ENCODE measurements around the gene FOXF2. TPM values are rescaled to one million over a fixed set of nuclear protein-coding genes. Genes with fewer than 3 reads are reported as not detected.

Gene FOXF2
- total and polyA plus RNA-seq, 7 donors, result 3.5 to 37.8 (median 18.2) TPM

- H3K4me3 ChIP-seq, result no peak overlapping the region
- peaks cover 0 to 7% (median 6%) of the 10 kb centered on the region in 4 donors for H3K4me1 ChIP-seq
- DNase-seq, result no peak
- intact Hi-C loops (cut with DNase I), result loop anchor here (5.0 kb wide), 1 partner anchor 641 kb away; no protein-coding TSS in a partner anchor
- no peaks in the 10 kb centered on the region for H3K36me3 ChIP-seq
- 61 to 72% methylated on average over 12 of the region's 12 CpGs for WGBS, 2 donors
- peaks cover 0 to 19% (median 0%) of the 10 kb centered on the region in 3 donors for H3K27me3 ChIP-seq
- H3K27ac ChIP-seq, result no peak overlapping the region
- no peaks in the 10 kb centered on the region for H3K9me3 ChIP-seq
- TF ChIP-seq POLR2A (IDR thresholded peaks at IDR 0.05), result no peak
- no peak for TF ChIP-seq EP300 (IDR thresholded peaks at IDR 0.05)
- TF ChIP-seq CTCF (IDR thresholded peaks at IDR 0.05), result no peak
- no peak for TF ChIP-seq POLR2AphosphoS5 (IDR thresholded peaks at IDR 0.05)
Observed at GRCh38 chr6:1438471-1438881, 49.1 kb downstream of the FOXF2 start.

GRCh38 chr6:1439349-1439748 is 50.0 kb downstream of the FOXF2 start:
- intact Hi-C loops (cut with DNase I), result loop anchor here (5.0 kb wide), 1 partner anchor 642 kb away; no protein-coding TSS in a partner anchor
- TF ChIP-seq POLR2AphosphoS5 (IDR thresholded peaks at IDR 0.05), result no peak
- TF ChIP-seq POLR2A (IDR thresholded peaks at IDR 0.05), result no peak
- H3K36me3 ChIP-seq, result no peaks in the 10 kb centered on the region
- WGBS, 2 donors, result 69 to 82% methylated on average over 10 of the region's 10 CpGs
- no peak for DNase-seq
- no peak overlapping the region for H3K4me3 ChIP-seq
- H3K27ac ChIP-seq, result no peak overlapping the region
- peaks cover 0 to 7% (median 6%) of the 10 kb centered on the region in 4 donors for H3K4me1 ChIP-seq
- peaks cover 0 to 19% (median 0%) of the 10 kb centered on the region in 3 donors for H3K27me3 ChIP-seq
- no peaks in the 10 kb centered on the region for H3K9me3 ChIP-seq

- intact Hi-C loops (cut with DNase I), result no loop called here
- Histone ChIP-seq H3K4me1 (no peaks in the 10 kb centered on the region), H3K27ac (no peak overlapping the region), H3K4me3 (no peak overlapping the region), H3K9me3 (no peaks in the 10 kb centered on the region), H3K36me3 (no peaks in the 10 kb centered on the region), H3K27me3 (peaks cover 0 to 8% (median 0%) of the 10 kb centered on the region in 3 donors)
- TF ChIP-seq POLR2A (IDR thresholded peaks at IDR 0.05) (no peak), CTCF (IDR thresholded peaks at IDR 0.05) (no peak), POLR2AphosphoS5 (IDR thresholded peaks at IDR 0.05) (no peak), EP300 (IDR thresholded peaks at IDR 0.05) (no peak)
- WGBS, 2 donors, result 54 to 94% methylated on average over 4 of the region's 4 CpGs
- no peak for DNase-seq
Observed at GRCh38 chr6:1442929-1443328, 53.6 kb downstream of the FOXF2 start.

Small RNA genes lying within 50 kb of the gene (small RNA-seq; reads per million reads assigned to genes)
- 0 reads per million in 3 donors for gene MIR6720

Other genes starting within 250 kb of the FOXF2 start
- gene FOXQ1, start 77.5 kb upstream of the FOXF2 start, total RNA-seq, result under 1 TPM in 1 of 4 donors, not detected in 3; 0.33 TPM
- under 1 TPM in 2 of 3 donors, not detected in 1; 0.34 to 0.60 TPM for gene FOXQ1, start 77.5 kb upstream of the FOXF2 start, polyA plus RNA-seq
- 1 to 10 TPM; 1.5 to 3.0 (median 1.8) TPM for gene FOXC1, start 220.3 kb downstream of the FOXF2 start, total RNA-seq
- under 1 TPM in 2 of 3 donors, not detected in 1; 0.60 to 0.70 TPM for gene FOXC1, start 220.3 kb downstream of the FOXF2 start, polyA plus RNA-seq